GM23338 (cell line): ENCODE results near the gene USP46. TPM values are rescaled to one million over a fixed set of nuclear protein-coding genes. Genes with fewer than 3 reads are reported as not detected.

ENCODE experiments used
- ATAC-seq: fragments of 200-7000 bp; cut with Tn5 transposase; 3 replicates; pipeline ENCODE4 v1.9.1; 2020
- DNase-seq: peaks from one replicate; pipeline ENCODE4 v3.0.0-alpha.2; 2015; ENCODE audit warnings: low spot score
- H2AFZ ChIP-seq: fragments of 200-600 bp; sonication (generic); 2 replicates; pipeline ENCODE4 v1.8.0; 2016; ENCODE audit warnings: antibody characterized with exemption, mild to moderate bottlenecking, moderate library complexity
- H3F3A ChIP-seq: fragments of 200-600 bp; sonication (generic); replicated peaks from 2 replicates; pipeline ENCODE4 v1.8.0; 2017; ENCODE audit warnings: antibody characterized with exemption, mixed run types, low read depth
- H3K27ac ChIP-seq: fragments of 200-600 bp; sonication (generic); 2 replicates; pipeline ENCODE4 v1.6.1; 2016; ENCODE audit warnings: low read depth
- H3K27me3 ChIP-seq: fragments of 200-600 bp; sonication (generic); 2 replicates; pipeline ENCODE4 v1.8.0; 2016; ENCODE audit warnings: mild to moderate bottlenecking, mixed run types, moderate library complexity; ENCODE audit not compliant: insufficient read depth
- H3K36me3 ChIP-seq: fragments of 200-600 bp; sonication (generic); 2 replicates; pipeline ENCODE4 v1.8.0; 2016; ENCODE audit warnings: mild to moderate bottlenecking; ENCODE audit not compliant: insufficient read depth
- H3K4me1 ChIP-seq: fragments of 200-600 bp; sonication (generic); 2 replicates; pipeline ENCODE4 v1.8.0; 2016; ENCODE audit warnings: mild to moderate bottlenecking, moderate library complexity; ENCODE audit not compliant: insufficient read depth
- H3K4me2 ChIP-seq: fragments of 200-600 bp; sonication (generic); 2 replicates; pipeline ENCODE4 v1.7.1; 2017; ENCODE audit warnings: mixed run types
- H3K4me3 ChIP-seq: fragments of 200-600 bp; sonication (generic); 2 replicates; pipeline ENCODE4 v1.6.1; 2016; ENCODE audit warnings: mixed run types
- H3K79me2 ChIP-seq: fragments of 200-600 bp; sonication (generic); replicated peaks from 2 replicates; pipeline ENCODE4 v1.8.0; 2017; ENCODE audit warnings: mild to moderate bottlenecking; ENCODE audit not compliant: insufficient read depth
- H3K9me2 ChIP-seq: fragments of 200-600 bp; sonication (generic); 2 replicates; pipeline ENCODE4 v1.8.0; 2017; ENCODE audit not compliant: insufficient read depth
- H4K20me1 ChIP-seq: fragments of 200-600 bp; sonication (generic); replicated peaks from 2 replicates; pipeline ENCODE4 v1.8.0; 2017; ENCODE audit warnings: mild to moderate bottlenecking; ENCODE audit not compliant: insufficient read depth
- H3K27ac Mint-ChIP-seq: 2 replicates; pipeline ENCODE4 v1.8.0; 2020; ENCODE audit warnings: inconsistent platforms, mild to moderate bottlenecking, moderate library complexity, mixed read lengths
- H3K27me3 Mint-ChIP-seq: 3 replicates; pipeline ENCODE4 v1.8.0; 2022; ENCODE audit warnings: low read depth, mild to moderate bottlenecking, moderate library complexity, mixed read lengths, inconsistent platforms; ENCODE audit not compliant: insufficient read depth, poor library complexity
- H3K36me3 Mint-ChIP-seq: 3 replicates; pipeline ENCODE4 v1.8.0; 2021; ENCODE audit warnings: low read depth, mild to moderate bottlenecking, inconsistent platforms, moderate library complexity, mixed read lengths
- H3K4me1 Mint-ChIP-seq: 3 replicates; pipeline ENCODE4 v1.8.0; 2020; ENCODE audit warnings: mild to moderate bottlenecking, inconsistent platforms, mixed read lengths
- H3K4me3 Mint-ChIP-seq: 3 replicates; pipeline ENCODE4 v1.8.0; 2021; ENCODE audit warnings: moderate library complexity, mild to moderate bottlenecking, inconsistent platforms, mixed read lengths
- H3K9me3 Mint-ChIP-seq: 3 replicates; pipeline ENCODE4 v1.8.0; 2020; ENCODE audit warnings: moderate library complexity, mild to moderate bottlenecking, inconsistent platforms, mixed read lengths
- CREB1 ChIP-seq: fragments of 250-450 bp; sonication (Bioruptor Pico); IDR thresholded peaks from 2 replicates; pipeline ENCODE4 v1.5.0; 2020; ENCODE audit warnings: low read depth, mild to moderate bottlenecking, moderate library complexity
- CTCF ChIP-seq, 2 experiments: fragments of 200-600 bp in 1 of 2; sonication (generic) in 1 of 2; conservative IDR thresholded peaks; 2 replicates each; pipeline versions ENCODE4 v1.5.1 to v1.6.1; 2016 to 2017; ENCODE audit warnings: antibody characterized with exemption in 2 of 2, low read depth in 2 of 2, mild to moderate bottlenecking in 2 of 2, moderate library complexity in 1 of 2
- ETS1 ChIP-seq: IDR thresholded peaks from 2 replicates; pipeline ENCODE4 v1.6.1; 2016; ENCODE audit warnings: antibody characterized with exemption
- EZH2 ChIP-seq: fragments of 200-600 bp; sonication (generic); IDR thresholded peaks from one replicate; pipeline ENCODE4 v1.8.0; 2017; ENCODE audit warnings: antibody characterized with exemption, mild to moderate bottlenecking, low read depth; ENCODE audit not compliant: unreplicated experiment
- REST ChIP-seq: IDR thresholded peaks from one replicate; pipeline ENCODE4 v1.6.1; 2018; ENCODE audit warnings: antibody characterized with exemption; ENCODE audit not compliant: unreplicated experiment
- ZNF114 ChIP-seq: fragments of 250-450 bp; sonication (Bioruptor Pico); IDR thresholded peaks from 2 replicates; pipeline ENCODE4 v1.5.0; 2020; ENCODE audit warnings: mild to moderate bottlenecking, moderate library complexity
- polyA plus RNA-seq: library from polyadenylated mRNA; unstranded; fragments of >200 nt; fragmentation: Nextera tagmentation; extraction: Ambion mirVana; gene quantifications from 2 replicates; pipeline ENCODE4 v1.2.1, GENCODE V29; 2016
- total RNA-seq: library from RNA; depleted of rRNA; stranded (reverse); fragments of >200 nt; shearing (Covaris generic); gene quantifications from 2 replicates; pipeline ENCODE4 v1.2.3, GENCODE V29; 2014

Gene USP46
- total and polyA plus RNA-seq, 2 experiments from 2014 or later = 40.5 to 59.4 TPM

DNA sequence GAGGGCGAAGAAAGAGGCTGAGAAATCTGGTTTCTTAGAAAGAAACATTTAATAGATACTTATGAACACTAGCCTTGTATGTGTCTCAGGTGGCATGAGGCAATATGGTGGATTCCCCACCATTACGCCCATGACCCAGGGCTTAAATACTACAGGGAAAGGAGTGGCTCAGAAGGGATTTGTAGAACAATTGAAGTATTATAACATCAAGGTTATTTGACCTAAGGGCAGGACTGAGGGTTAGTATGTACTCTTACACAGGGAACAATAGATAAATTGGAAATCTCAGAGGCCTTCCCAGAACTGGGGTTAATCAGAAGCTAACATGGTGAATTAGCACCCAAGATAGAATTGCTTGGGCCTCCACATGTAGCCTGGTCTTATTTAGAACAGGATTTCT lies 11.0 kb upstream of the USP46 start (continued):
- TF ChIP-seq REST = no peak
- no peak for TF ChIP-seq CREB1
- TF ChIP-seq ZNF114 (CRISPR knock-in tag) = no peak
- no peak for TF ChIP-seq EZH2

DNA sequence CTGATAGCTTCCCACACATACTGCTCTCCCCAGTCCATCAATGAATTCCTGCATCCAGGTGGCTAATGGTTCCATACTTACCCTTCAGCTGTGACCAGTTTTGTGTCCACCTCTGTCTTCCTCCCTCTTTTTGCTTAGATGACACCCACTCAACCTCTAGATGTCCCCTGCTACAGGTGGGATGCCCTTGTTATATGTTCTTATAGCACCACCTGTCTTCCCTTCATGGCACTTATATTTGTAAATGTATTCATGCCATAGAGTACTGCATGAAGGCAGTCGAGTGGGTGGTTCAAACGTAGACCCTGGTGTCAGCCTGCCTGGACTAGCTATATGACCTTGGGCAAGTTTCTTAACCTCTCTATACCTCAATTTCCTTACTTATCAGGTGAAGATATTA lies 6.5 kb upstream of the USP46 start:
- H3K4me3 Mint-ChIP-seq = no peak overlapping the region
- DNase-seq = peak; percentile 36

More for the DNA sequence above, 6.5 kb upstream of the USP46 start:
- peak; percentile 63 for ATAC-seq
- Histone ChIP-seq H3K27ac (no peak overlapping the region), H3F3A (no peaks in the 10 kb centered on the region), H3K9me2 (peaks cover 11% of the 10 kb centered on the region; the same call in 1 of the 2 replicates), H4K20me1 (no peaks in the 10 kb centered on the region), H2AFZ (no peak overlapping the region), H3K27me3 (peaks cover 7% of the 10 kb centered on the region), H3K4me2 (no peak overlapping the region), H3K36me3 (no peaks in the 10 kb centered on the region), H3K79me2 (0 out of 2 replicates have a peak, but pooled peaks cover 2% of the 10 kb centered on the region), H3K4me3 (no peak overlapping the region), H3K4me1 (peaks cover 11% of the 10 kb centered on the region; the same call in 1 of the 2 replicates)
- TF ChIP-seq ETS1 (no peak), CTCF (conservative IDR thresholded peaks at IDR 0.05; ENCODE audit: low read depth in 2 of 2) (peak; percentile 53 to 69)
- Mint-ChIP-seq H3K4me1 (peaks cover 8% of the 10 kb centered on the region), H3K9me3 (peaks cover 25% of the 10 kb centered on the region), H3K27ac (no peak overlapping the region), H3K27me3 (peaks cover 2% of the 10 kb centered on the region), H3K36me3 (peaks cover 40% of the 10 kb centered on the region)
